ENCODE results near the gene TXN. TPM values are rescaled to one million over a fixed set of nuclear protein-coding genes. Genes with fewer than 3 reads are reported as not detected.

TXN gene
- total and polyA plus RNA-seq, 10 of the 15 experiments (the other 5 are each of a cell fraction or from before 2014, with no cell fraction given), result 309 to 2,304 (median 650) TPM

DNA sequence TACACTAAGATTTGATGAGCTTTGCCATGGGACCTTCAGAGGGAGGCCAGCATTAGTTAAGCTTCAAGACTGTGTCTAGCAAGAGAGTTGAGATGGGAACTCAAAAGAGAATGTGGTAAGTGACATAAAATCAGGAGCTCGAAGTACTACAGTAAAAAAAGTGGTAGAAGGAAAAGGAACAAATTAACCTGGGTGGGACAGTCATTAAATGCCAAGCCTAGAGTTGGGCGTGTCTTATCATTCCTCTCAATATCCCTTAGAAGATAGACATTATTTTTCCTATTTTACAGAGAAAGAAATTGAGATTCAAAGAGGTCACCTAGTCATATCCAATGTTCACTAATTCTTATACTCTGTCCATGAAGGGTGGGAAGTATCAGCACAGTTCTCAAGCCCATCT is 3.3 kb upstream of the TXN start:
- WGBS (ENCODE audit: insufficient coverage, insufficient replicate concordance, low lambda C conversion rate, missing lambda C conversion rate), result 73% methylated on average over 2 of the region's 2 CpGs
- Histone ChIP-seq H3K9me3 (replicated peaks; ENCODE audit: control insufficient read depth, insufficient read depth, low read length) (no peaks in the 10 kb centered on the region), H3K9ac (ENCODE audit: control insufficient read depth, insufficient read depth, low read length) (no peak overlapping the region), H3K27me3 (replicated peaks in 1 of 2; ENCODE audit: control insufficient read depth in 2 of 2, insufficient read depth in 2 of 2, low read length in 1 of 2) (no peaks in the 10 kb centered on the region), H3K36me3 (ENCODE audit: control insufficient read depth in 2 of 2, insufficient read depth in 2 of 2, low read length in 1 of 2) (no peaks in the 10 kb centered on the region), H3K27ac (ENCODE audit: control insufficient read depth, insufficient read depth) (peak overlapping the region; percentile 91), H2AFZ (ENCODE audit: control insufficient read depth, low read depth, low read length) (no peak overlapping the region; the same call in 1 of the 2 replicates), H4K20me1 (ENCODE audit: control insufficient read depth, insufficient read depth) (no peaks in the 10 kb centered on the region), H3K4me1 (ENCODE audit: control insufficient read depth, insufficient read depth, low read length) (peaks cover 21% of the 10 kb centered on the region), H3K4me3 (no peak overlapping the region), H3K79me2 (ENCODE audit: control insufficient read depth, insufficient read depth, low read length) (peaks cover 29% of the 10 kb centered on the region), H3K4me2 (ENCODE audit: control insufficient read depth, insufficient read depth) (peak overlapping the region; percentile 25; the same call in 1 of the 2 replicates)
- ChIA-PET SMC1A (ENCODE audit: uncharacterized antibody, unreplicated experiment) (interaction anchor here (1.0 to 3.0 kb wide), 7 partner anchors 9 to 112 kb away, joined by 3 to 13 read pairs (median 6); no protein-coding TSS in a partner anchor), CTCF (interaction anchor here (1.7 to 2.3 kb wide), 3 partner anchors 12 to 364 kb away, joined by 6 to 8 read pairs (median 7); no protein-coding TSS in a partner anchor), POLR2A (interaction anchor here (1.0 kb wide), 1 partner anchor 12 kb away, joined by 3 read pairs; no protein-coding TSS in a partner anchor), RAD21 (ENCODE audit: unreplicated experiment) (interaction anchor here (1.0 to 3.1 kb wide), 5 partner anchors 35 to 292 kb away, joined by 3 to 9 read pairs (median 6); no protein-coding TSS in a partner anchor)
- in situ Hi-C loops (cut with MboI), result no loop called here
- intact Hi-C loops (cut with micrococcal nuclease; ENCODE audit: unreplicated experiment), result loop anchor here (5.0 to 10.0 kb wide), 4 partner anchors 205 to 1375 kb away; partner anchors contain the start of gene DNAJC25
- BruUV-seq (replicated peaks), result no TSS peak
- ATAC-seq (no peak), DNase-seq (ENCODE audit: low read depth, low spot score) (no peak), FAIRE-seq (no peak)
- TF ChIP-seq, protein P1, sequence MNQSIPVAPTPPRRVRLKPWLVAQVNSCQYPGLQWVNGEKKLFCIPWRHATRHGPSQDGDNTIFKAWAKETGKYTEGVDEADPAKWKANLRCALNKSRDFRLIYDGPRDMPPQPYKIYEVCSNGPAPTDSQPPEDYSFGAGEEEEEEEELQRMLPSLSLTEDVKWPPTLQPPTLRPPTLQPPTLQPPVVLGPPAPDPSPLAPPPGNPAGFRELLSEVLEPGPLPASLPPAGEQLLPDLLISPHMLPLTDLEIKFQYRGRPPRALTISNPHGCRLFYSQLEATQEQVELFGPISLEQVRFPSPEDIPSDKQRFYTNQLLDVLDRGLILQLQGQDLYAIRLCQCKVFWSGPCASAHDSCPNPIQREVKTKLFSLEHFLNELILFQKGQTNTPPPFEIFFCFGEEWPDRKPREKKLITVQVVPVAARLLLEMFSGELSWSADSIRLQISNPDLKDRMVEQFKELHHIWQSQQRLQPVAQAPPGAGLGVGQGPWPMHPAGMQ (IDR thresholded peaks at IDR 0.05; ENCODE audit: borderline replicate concordance), result no peak
- TF ChIP-seq PML (IDR thresholded peaks at IDR 0.05; ENCODE audit: low read length) (no peak), SRF (IDR thresholded peaks at IDR 0.05; ENCODE audit: low read depth in 2 of 2, low read length in 2 of 2) (no peak), RAD21 (IDR thresholded peaks at IDR 0.05; ENCODE audit: insufficient read depth, low read depth, low read length) (no peak), CHD2 (IDR thresholded peaks at IDR 0.05; ENCODE audit: borderline replicate concordance, low read depth, low read length) (no peak), TAF1 (IDR thresholded peaks at IDR 0.05; ENCODE audit: borderline replicate concordance, low read depth, low read length) (no peak), TCF3 (IDR thresholded peaks at IDR 0.05; ENCODE audit: borderline replicate concordance, insufficient read depth, low read depth, low read length) (no peak)
- TF ChIP-seq, protein P2, sequence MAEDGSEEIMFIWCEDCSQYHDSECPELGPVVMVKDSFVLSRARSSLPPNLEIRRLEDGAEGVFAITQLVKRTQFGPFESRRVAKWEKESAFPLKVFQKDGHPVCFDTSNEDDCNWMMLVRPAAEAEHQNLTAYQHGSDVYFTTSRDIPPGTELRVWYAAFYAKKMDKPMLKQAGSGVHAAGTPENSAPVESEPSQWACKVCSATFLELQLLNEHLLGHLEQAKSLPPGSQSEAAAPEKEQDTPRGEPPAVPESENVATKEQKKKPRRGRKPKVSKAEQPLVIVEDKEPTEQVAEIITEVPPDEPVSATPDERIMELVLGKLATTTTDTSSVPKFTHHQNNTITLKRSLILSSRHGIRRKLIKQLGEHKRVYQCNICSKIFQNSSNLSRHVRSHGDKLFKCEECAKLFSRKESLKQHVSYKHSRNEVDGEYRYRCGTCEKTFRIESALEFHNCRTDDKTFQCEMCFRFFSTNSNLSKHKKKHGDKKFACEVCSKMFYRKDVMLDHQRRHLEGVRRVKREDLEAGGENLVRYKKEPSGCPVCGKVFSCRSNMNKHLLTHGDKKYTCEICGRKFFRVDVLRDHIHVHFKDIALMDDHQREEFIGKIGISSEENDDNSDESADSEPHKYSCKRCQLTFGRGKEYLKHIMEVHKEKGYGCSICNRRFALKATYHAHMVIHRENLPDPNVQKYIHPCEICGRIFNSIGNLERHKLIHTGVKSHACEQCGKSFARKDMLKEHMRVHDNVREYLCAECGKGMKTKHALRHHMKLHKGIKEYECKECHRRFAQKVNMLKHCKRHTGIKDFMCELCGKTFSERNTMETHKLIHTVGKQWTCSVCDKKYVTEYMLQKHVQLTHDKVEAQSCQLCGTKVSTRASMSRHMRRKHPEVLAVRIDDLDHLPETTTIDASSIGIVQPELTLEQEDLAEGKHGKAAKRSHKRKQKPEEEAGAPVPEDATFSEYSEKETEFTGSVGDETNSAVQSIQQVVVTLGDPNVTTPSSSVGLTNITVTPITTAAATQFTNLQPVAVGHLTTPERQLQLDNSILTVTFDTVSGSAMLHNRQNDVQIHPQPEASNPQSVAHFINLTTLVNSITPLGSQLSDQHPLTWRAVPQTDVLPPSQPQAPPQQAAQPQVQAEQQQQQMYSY (CRISPR knock-in tag; IDR thresholded peaks at IDR 0.05), result no peak
- TF ChIP-seq, protein P3, sequence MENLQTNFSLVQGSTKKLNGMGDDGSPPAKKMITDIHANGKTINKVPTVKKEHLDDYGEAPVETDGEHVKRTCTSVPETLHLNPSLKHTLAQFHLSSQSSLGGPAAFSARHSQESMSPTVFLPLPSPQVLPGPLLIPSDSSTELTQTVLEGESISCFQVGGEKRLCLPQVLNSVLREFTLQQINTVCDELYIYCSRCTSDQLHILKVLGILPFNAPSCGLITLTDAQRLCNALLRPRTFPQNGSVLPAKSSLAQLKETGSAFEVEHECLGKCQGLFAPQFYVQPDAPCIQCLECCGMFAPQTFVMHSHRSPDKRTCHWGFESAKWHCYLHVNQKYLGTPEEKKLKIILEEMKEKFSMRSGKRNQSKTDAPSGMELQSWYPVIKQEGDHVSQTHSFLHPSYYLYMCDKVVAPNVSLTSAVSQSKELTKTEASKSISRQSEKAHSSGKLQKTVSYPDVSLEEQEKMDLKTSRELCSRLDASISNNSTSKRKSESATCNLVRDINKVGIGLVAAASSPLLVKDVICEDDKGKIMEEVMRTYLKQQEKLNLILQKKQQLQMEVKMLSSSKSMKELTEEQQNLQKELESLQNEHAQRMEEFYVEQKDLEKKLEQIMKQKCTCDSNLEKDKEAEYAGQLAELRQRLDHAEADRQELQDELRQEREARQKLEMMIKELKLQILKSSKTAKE (IDR thresholded peaks at IDR 0.05; ENCODE audit: low read depth, poor library complexity, severe bottlenecking), result no peak
- TF ChIP-seq, protein P4, sequence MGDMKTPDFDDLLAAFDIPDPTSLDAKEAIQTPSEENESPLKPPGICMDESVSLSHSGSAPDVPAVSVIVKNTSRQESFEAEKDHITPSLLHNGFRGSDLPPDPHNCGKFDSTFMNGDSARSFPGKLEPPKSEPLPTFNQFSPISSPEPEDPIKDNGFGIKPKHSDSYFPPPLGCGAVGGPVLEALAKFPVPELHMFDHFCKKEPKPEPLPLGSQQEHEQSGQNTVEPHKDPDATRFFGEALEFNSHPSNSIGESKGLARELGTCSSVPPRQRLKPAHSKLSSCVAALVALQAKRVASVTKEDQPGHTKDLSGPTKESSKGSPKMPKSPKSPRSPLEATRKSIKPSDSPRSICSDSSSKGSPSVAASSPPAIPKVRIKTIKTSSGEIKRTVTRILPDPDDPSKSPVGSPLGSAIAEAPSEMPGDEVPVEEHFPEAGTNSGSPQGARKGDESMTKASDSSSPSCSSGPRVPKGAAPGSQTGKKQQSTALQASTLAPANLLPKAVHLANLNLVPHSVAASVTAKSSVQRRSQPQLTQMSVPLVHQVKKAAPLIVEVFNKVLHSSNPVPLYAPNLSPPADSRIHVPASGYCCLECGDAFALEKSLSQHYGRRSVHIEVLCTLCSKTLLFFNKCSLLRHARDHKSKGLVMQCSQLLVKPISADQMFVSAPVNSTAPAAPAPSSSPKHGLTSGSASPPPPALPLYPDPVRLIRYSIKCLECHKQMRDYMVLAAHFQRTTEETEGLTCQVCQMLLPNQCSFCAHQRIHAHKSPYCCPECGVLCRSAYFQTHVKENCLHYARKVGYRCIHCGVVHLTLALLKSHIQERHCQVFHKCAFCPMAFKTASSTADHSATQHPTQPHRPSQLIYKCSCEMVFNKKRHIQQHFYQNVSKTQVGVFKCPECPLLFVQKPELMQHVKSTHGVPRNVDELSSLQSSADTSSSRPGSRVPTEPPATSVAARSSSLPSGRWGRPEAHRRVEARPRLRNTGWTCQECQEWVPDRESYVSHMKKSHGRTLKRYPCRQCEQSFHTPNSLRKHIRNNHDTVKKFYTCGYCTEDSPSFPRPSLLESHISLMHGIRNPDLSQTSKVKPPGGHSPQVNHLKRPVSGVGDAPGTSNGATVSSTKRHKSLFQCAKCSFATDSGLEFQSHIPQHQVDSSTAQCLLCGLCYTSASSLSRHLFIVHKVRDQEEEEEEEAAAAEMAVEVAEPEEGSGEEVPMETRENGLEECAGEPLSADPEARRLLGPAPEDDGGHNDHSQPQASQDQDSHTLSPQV (IDR thresholded peaks at IDR 0.05), result no peak
